Retina (tissue), 1 donor: ENCODE results near the gene HTR2B.
"Not testable (repeated sequence)": the region's sequence is repeated elsewhere in the genome, so short reads cannot be mapped to it uniquely, and the experiment has no call there.

Experiments used
- DNase-seq: peaks from one replicate; pipeline ENCODE4 v3.0.0-alpha.2; 2016

The HTR2B gene

DNA sequence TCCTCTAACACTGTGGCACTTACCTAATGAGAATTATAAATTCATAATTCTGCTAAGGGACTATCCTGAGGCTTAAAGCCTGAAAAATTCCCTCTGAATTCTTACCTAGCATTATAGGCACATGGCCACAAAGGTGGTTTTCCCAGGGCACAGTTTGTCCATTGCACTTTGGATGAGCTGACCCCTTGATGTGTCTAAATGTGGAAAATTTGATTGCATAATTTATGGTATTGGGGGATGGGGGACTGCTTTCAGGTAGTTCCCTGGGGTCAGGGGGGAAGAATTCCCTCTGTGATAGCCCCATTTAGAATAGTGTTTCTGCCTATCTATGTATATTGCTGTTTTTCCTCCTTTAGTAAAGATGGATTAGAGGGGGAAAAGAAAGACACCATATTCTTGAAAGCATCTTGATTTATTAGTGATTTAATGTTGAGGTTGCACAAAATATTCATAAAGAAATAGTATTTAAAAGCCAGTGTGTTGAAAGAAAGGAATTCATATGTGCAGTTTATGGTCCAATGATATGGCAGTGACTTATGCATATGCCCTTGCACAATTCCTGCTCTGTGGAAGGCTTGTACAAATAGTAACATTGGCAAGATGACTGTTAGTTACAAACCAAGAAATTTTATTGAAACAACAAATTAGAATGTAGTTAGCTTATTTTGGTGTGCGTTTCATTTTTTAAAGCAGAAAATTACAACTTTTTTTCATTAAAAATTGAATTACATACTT is 8.7 kb upstream of the HTR2B start:
- DNase-seq, result no peak

DNA sequence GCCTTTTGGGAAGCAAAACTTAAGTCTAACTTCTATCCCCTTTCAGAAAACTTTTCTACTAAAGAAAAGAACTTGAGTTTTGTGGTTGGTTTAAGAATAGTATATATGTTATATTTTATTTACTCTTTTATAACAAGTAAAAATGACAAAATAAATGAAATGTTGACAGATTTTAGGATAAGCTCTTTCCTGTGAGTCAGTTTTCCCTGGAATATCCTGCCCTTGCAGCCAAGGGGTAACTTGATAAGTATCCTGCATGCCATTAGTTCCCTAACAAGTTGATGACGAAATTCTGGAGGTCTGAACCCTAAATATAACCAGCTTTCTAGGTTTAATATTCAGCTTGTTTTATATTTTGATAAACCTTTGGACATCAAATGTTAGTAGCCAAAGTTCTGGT is 7.3 kb upstream of the HTR2B start:
- no peak for DNase-seq

DNA sequence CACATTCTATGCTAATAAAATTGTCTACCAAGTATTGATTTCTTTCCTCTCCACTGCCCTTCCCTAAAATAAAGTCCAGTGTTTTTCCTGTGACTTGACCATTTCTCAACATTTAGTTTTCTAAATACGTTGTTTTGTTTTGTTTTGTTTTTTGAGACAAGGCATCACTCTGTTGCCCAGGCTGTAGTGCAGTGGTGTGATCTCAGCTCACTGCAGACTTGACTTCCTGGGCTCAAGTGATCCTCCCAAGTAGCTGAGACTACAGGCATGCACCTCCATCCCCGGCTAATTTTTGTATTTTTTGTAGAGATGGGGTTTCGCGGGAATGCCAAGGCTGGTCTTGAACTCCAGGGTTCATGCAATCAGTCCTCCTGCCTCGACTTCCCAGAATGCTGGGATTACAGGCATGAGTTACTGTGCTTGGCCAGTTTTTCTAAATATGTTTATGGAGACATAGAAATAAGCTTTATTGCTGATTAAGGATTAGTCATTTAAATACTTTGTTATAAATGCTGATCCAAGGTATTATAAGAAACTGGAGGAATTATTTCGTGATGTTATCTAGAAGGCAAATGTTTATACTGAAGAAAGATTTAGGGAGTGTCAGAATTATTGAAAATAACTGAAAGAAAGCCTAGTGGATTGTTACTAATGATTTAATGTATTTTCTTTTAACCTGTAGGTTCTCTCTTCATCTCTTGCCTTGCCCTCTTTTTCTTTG is 5.7 kb upstream of the HTR2B start:
- DNase-seq, result no peak

DNA sequence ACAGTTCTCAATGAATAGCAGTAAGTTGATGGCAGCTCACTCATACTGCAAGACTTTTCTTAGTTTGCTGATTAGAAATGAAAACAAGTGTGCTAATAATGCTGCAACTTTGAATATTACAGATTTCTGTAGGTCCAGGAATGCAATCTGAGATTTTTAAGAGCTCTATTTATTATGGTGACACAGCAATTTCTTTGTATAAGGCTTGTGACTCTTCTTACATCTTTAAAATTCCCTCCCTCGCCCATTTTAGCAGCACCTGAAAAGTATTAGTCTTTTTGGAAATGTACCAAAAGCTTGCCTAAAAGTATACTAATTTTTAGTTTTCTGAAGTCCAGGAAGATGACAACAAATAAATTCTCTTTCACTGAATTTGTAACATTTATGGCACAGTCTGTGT is 4.4 kb upstream of the HTR2B start:
- no peak for DNase-seq

DNA sequence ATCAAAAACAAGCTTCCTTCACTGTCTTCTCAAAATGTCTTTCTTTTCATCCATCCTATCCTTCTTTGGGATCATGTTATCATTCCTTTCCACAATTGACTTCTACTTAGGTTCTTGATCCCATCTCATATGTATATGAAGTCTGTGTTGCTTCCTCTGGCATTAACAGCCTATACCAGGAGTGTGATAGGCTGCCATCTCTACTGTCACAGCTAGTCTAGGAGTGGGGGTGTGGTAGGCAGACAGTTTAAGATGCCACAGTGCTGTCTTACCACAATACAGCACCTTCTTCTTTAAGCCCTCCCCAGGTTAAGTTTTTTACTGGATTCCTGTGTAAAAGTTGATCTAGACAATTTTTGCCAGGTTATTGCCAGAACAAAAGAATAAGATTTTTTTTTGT is 3.7 kb upstream of the HTR2B start:
- no peak for DNase-seq

DNA sequence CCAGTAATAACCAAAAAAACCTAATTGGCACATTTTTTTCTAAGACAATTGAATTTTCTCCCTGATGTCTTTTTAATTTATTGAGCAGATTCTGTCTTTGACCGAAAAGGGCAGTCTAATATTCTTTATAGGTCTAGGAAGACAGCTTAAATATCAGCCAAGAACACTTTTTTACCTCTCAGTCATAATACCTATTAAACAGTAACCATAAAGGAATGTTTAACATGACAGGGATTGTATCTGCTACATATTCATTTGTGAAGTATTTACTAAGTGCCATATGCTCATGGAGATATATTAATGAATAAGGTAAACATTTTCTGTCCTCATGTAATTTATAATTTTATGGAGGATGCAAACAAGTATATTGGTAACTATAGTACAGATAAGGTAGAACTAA is 3.1 kb upstream of the HTR2B start:
- no peak for DNase-seq

DNA sequence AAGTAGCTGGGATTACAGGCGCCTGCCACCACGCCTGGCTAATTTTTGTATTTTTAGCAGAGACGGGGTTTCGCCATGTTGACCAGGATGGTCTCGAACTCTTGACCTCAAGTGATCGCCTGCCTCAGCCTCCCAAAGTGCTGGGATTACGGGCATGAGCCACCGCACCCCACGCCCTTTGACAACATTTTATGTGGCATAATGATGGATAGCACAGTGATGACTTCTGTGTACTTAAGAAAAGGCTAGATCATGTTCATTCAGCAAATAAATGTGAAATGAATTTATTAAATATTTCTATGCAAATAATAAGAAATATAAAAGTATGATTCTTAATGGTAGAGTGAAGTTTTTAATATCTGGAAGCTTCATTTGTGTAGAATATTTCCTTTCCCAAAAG is 2.6 kb upstream of the HTR2B start:
- no peak for DNase-seq

DNA sequence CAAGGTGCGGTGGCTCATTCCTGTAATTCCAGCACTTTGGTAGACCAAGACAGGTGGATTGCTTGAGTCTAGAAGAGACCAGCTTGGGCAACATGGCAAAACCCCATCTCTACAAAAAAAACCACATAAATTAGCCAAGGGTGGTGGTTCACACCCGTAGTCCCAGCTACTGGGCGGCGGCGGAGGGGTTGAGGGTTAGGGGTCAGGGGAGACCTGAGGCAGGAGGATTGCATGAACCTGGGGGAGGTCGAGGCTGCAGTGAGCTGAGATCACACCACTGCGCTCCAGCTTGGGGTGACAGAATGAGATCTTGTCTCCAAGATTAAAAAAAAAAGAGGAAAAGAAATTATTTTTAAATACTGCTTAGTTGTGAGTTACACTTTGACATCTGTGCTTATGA is 1.3 kb upstream of the HTR2B start:
- no peak for DNase-seq

DNA sequence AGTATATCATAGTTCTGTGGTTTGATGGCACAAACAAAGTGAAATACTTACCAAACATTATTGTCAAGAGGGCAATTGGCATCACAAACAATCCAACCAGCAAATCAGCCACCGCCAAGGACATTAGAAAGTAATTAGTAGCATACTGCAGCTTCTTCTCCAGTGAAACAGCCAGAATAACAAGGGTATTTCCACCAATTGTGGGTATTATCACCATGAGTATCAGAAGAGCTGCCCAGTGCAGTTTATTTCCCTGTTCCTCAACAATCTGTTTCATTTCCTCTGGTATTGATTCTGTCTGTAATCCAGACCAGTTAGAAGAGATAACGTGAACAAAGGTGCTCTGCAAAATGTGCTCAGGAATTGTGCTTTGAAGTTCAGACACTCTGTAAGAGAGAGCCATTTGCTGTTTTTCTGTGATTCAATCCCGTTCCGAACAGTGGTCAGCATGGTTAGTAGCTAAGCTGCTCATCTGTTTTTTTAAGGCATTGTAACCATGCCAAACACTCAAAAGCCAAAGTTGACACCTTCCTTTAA is 1.4 kb downstream of the HTR2B start:
- no peak for DNase-seq

DNA sequence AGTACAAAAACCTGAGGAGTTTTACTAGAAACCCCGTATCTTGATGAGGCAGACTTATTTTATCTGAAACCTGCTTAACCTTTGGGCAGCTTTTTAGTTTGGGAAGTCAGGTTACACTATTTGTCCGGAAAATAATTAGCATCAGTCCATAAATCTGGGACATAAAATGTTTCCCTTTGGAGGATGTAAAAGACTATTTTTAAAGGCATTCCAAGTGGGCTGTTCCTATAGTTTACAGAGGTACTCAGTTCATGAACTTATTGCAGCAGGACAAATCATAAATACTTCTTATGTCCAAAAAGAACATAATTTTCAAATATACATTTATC is 6.3 kb downstream of the HTR2B start:
- no peak for DNase-seq

DNA sequence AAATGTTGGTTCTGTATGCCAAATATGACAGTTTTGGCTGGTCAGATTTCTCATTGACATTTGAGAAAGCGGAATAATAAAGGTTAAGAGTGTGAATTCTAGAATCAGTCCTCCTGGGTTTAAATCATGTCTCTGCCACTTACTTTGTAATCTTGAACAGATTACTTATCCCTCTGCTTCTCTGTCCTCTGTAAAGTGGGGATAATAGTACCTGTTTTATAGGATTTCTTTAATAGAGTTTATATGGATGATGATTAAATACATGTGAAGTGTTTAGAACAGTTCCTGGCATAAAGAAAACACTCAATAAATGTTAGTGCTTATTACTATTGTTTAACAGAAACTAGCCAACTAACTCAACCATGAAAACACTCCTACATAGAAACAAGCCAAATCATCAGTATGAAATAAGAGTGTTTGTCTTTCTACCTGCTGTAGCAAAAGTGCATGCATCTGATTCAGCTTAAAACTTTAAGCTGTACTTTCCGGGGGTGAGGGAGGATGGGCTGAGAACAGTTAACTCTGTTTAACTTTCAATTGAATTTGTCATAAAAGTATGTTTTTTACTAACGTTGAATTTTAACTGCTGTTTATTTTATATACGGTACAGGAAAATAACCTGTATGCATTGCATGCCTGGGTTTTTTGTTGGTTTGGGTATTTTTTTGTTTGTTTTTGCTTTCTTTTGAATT is 6.8 kb downstream of the HTR2B start:
- DNase-seq, result no peak

DNA sequence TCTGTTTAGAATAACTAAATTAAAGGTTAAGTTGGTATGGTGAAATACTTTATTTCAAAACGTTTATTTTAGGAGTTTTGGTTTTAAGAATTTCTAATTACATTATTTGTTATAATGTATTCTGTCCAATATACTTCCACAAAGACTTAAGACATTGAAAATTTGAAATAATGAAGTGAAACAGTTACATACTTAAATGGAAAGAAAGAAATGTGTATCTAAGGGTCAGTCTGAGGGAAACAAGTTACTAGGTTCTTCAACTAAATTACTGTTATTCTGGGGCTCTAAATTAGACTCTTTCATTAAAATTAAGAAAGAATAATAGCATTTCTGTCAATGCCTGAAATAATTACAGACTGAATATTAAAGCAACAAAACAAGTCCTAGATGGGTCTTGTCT is 7.7 kb downstream of the HTR2B start:
- DNase-seq, result no peak

DNA sequence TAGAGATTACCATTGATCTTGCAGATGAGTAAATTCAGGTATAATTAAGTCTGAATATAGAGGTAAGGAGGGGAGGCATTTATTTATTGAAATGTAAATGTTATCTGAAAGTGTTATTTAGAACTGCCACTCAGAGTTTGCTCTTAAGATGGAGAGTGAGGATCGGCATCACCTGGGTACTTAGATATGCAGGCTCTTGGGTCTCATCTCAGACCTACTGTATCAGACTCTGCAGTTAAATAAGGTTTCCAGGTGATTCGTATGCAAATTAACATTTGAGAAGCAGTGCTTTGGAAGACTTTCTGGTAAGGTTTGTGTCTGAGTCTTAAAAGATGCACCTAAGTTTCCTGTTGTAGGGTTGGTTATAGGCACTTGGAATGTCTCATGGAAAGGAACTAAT is 9.2 kb downstream of the HTR2B start:
- DNase-seq, result no peak

DNA sequence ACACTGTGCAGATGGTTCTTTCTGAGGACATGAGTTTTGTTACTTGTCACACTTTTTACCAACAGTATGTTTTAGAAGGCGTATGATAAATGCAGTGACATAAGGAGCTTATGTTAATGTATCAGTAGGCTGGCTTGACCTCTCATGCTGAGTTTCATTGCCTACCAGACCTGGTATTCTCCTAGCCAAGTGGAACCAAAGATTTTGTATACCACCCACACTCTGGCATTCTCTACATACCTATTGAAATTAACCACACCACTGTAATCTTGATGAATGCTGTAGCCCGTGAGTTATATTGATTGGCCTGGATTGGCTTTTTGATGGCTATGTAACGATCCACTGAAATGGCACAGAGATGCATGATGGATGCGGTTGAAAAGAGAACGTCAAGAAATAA is 11.4 kb downstream of the HTR2B start:
- no peak for DNase-seq

DNA sequence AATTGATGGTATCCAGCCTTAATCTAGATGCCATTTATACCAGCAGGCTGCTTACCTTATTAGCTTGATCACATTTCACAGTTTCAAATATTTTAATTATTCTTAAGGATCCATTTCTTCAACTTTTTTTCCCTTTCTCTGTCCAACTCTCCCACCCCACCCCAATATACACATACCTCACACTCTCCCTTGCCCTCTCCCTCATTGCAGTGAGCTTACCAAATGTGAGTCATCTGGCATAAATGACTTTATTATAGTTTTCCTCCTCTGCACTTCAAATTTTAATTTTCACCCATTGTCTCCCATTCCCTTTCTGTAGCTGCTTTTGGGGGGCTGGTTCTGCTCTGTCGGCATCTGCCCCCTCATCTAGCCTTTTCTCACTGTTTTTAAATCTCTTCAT is 12.9 kb downstream of the HTR2B start:
- no peak for DNase-seq

DNA sequence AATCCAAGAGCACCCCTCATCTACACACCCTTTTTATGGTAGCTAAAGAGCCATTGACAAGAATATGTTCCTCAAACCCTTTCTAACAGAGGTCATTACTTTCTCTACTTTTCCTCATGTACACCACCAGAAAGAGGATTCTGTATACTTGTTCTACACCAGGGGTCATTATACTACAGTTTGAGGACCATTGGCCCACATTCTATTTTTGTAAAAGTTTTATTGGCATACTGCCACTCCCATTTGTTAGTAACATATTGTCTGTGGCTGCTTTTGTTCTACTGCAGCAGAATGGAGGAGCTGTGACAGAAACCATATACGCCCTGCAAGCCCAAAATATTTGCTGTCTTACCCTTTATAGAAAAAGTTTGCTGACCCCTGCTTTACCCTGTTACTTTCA is 14.3 kb downstream of the HTR2B start:
- DNase-seq, result no peak

DNA sequence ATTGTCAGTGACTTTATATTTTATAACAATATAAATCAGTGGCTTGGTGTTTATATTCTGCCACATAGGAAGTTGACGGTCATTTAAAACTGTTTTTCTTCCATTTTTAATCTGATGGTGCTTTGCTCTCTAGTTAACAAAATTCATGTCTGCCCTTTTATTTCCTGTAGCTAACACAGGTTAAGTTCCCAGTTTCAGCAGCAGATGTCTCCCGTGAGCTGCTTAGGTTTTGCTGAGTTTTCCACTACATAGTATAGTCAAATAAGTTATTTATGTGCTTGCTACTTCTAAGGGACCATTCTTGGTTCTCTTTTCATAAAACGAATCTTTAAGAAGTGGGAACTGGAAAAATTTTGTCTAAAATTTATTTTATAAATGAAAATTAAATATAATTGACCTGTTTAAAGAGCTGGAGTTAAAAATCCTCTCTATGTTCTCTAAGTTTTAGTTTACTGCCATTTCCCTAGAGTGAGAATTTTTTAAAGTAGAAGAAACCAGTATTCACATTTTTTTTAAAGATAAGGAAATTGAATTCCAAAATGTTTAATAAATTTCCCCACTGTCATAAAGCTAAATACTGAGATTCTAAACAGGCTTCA is 20.6 kb downstream of the HTR2B start:
- peak; percentile 50 for DNase-seq

DNA sequence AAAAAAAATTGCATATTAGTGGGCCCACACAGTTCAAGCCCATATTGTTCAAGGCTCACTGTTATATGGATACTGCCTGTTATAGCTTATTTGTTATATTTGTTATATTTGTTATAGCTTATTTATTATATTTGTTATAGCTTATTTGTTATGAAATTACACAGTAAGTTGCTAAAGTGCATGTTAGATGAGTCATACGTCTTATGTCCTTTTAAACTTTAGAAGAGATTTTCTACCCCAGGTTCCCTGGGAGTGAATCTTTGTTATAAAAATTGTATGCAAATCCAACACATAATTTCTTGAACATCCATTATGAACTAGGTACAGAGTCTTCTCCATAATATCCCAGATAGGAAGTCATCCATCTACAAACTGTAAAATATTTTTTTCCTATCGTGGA is 22.1 kb downstream of the HTR2B start:
- DNase-seq, result no peak

DNA sequence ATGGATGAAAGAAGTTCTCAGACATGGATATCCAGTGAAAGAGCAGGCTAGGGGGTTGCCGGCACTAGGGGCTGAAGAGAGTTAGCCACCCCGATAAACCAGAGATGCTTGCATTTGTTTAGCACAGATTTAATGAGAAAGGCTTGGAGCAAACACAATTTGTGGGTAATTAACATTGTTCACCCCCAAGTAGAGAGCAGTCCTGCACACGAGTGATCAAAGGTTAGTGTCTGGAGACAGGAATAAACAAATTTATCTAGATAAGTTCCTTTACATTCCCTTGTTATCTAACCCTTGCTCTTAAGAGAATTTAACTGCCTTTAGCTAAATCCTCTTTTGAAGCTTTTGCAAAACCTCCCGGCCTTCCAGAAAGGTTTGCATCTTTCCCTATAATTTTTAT is 23.9 kb downstream of the HTR2B start:
- no peak for DNase-seq

DNA sequence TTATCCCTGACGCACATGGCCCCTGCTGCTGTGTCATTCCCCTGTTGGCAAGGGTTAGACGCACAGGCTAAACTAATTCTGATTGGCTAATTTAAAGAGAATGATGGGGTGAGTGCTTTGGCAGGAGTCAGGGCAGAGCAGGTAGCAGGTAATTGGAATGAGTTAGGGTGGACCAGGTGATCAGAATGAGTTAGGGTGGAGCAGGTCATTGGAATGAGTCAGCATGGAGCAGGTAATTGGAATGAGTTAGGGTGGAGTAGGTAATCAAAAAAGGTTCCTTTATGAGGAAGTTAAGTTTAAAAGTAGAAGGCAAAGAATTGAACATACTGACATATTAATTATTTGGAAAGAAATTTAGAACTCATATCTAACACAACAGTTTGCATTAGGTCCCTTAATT is 24.5 kb downstream of the HTR2B start:
- DNase-seq, result not testable (repeated sequence)

DNA sequence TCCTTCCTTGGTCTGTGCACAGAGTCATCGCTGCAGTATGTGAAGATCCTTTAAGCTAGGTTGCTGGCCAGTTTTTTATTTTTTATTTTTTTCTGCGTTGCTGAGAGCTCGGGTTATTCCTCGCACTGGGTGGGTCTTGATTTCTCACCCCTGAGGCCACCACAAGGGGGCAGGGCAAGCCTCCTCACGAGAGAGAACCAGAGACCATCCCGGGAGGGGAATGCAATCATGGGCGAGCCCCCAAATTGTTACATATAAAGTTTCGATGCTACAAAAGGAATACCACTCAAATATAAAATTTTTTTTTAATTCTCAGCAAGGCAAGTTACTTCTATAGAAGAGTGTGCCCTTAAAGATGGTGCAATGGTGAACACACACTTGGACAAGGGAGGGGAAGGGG is 24.9 kb downstream of the HTR2B start:
- no peak for DNase-seq

DNA sequence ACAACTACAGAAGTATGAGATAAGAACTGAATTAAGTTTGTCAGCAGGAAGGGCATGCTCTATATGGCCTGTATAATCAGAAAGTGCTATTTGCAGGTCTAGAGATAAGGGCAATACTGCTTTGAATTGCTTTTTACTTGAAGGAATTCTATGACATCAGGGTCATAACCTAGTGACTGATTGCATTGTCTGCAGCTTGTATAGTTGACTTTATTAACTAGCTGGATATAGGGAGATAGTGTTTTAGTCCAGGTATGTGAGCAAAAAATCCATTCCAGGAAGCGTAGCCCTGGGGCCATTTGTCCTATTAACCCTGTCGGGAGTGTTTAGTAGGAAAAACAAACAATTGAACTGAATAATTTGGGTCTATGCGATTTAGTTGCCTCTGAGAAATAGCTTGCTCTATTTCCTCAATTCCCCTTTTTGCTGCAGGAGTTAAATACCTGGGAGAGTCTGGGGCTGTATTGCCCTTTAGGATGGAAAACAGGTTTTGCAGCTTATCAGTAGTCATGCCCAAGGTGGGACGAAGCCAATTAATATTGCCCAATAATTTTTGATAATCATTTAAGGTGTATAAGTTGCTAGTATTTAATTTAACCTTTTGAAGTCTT is 30.0 kb downstream of the HTR2B start:
- DNase-seq, result no peak

DNA sequence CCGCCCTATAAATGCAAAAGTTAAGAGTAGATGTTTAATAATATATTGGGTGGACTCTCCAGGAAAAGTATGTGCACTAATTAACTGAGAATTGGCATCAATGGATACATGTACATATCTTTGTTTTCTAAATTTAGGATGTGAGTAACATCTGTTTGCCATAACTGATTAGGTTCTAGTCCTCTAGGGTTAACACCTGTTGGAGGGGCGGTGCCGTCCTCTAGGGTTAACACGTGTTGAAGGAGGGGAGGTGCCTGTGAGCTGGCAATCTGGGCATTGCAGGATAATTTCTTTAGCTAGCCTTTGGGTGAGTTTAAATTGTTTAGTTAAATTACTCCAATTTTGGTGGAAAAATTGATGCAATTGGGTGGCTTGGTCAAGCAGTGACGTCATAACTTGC is 30.9 kb downstream of the HTR2B start:
- DNase-seq, result no peak
